OCI-LY7 (cell line): ENCODE results near the gene PKNOX1. TPM values are rescaled to one million over a fixed set of nuclear protein-coding genes. Genes with fewer than 3 reads are reported as not detected.
"Not testable (repeated sequence)": the region's sequence is repeated elsewhere in the genome, so short reads cannot be mapped to it uniquely, and the experiment has no call there.

Experiments used
- BruUV-seq: library from RNA; stranded (reverse); fragments of 400-500 nt; replicated peaks from 2 replicates; lab custom pipeline; 2021; lab: Mats Ljungman, UMichigan
- CTCF ChIA-PET: fragments of 300-600 bp; sonication (Branson Sonifier 250); formaldehyde crosslinking; loops from one replicate; lab custom pipeline; 2022; ENCODE audit warnings: antibody characterized with exemption; ENCODE audit not compliant: unreplicated experiment; lab: Charles Lee
- POLR2A ChIA-PET: fragments of 300-600 bp; sonication (Branson Sonifier 250); formaldehyde crosslinking; loops from one replicate; lab custom pipeline; 2022; ENCODE audit warnings: antibody characterized with exemption; lab: Charles Lee
- DNase-seq: peaks from one replicate; pipeline ENCODE4 v3.0.0-alpha.2; 2015; ENCODE audit warnings: low spot score
- H2AFZ ChIP-seq: fragments of 200-600 bp; sonication (generic), shearing (Covaris generic); 2 replicates; pipeline ENCODE4 v1.6.1; 2014; ENCODE audit warnings: mild to moderate bottlenecking, antibody characterized with exemption, low read length, moderate library complexity
- H3K27ac ChIP-seq: fragments of 200-600 bp; sonication (generic); 2 replicates; pipeline ENCODE4 v1.5.1; 2014; ENCODE audit warnings: mixed run types, low read depth, mild to moderate bottlenecking, moderate library complexity, low read length, inconsistent platforms; ENCODE audit not compliant: poor library complexity, severe bottlenecking
- H3K36me3 ChIP-seq: fragments of 200-600 bp; sonication (generic); 2 replicates; pipeline ENCODE4 v1.6.1; 2014; ENCODE audit warnings: mild to moderate bottlenecking, antibody characterized with exemption, low read length, moderate library complexity, mixed read lengths; ENCODE audit not compliant: insufficient read depth
- H3K4me1 ChIP-seq: fragments of 200-600 bp; sonication (generic); 2 replicates; pipeline ENCODE4 v1.5.1; 2014; ENCODE audit warnings: mild to moderate bottlenecking, low read length; ENCODE audit not compliant: insufficient read depth, poor library complexity, severe bottlenecking
- H3K4me2 ChIP-seq: fragments of 200-600 bp; sonication (generic); 2 replicates; pipeline ENCODE4 v1.6.1; 2014; ENCODE audit warnings: mild to moderate bottlenecking, low read length
- H3K4me3 ChIP-seq: fragments of 200-600 bp; sonication (generic); 2 replicates; pipeline ENCODE4 v1.5.1; 2014; ENCODE audit warnings: mild to moderate bottlenecking, low read depth, low read length; ENCODE audit not compliant: poor library complexity, severe bottlenecking
- H3K79me2 ChIP-seq: fragments of 200-600 bp; sonication (generic); 2 replicates; pipeline ENCODE4 v1.6.1; 2016; ENCODE audit warnings: low read depth, mild to moderate bottlenecking, low read length, moderate library complexity, mixed read lengths; ENCODE audit not compliant: insufficient read depth
- H3K9me2 ChIP-seq: fragments of 200-600 bp; sonication (generic); 2 replicates; pipeline ENCODE4 v1.6.1; 2016; ENCODE audit warnings: mild to moderate bottlenecking, low read length, mixed read lengths; ENCODE audit not compliant: insufficient read depth
- H3K9me3 ChIP-seq: fragments of 200-600 bp; sonication (generic); 2 replicates; pipeline ENCODE4 v1.6.1; 2014; ENCODE audit warnings: mild to moderate bottlenecking, mixed run types, low read length, mixed read lengths
- H4K20me1 ChIP-seq: fragments of 200-600 bp; sonication (generic); 2 replicates; pipeline ENCODE4 v1.6.1; 2014; ENCODE audit warnings: mild to moderate bottlenecking, antibody characterized with exemption, low read length, moderate library complexity, mixed read lengths; ENCODE audit not compliant: insufficient read depth
- intact Hi-C: fragments of 100-400 bp; cut with micrococcal nuclease; formaldehyde crosslinking; loops from one replicate; pipeline ENCODE4 v1.10.0; 2022; ENCODE audit not compliant: unreplicated experiment
- total RNA-seq, 2 experiments: library from RNA; depleted of rRNA in 1 of 2; stranded (reverse); fragments of >200 nt in 1 of 2; shearing (Covaris generic) in 1 of 2; gene quantifications; 2 replicates each; pipeline ENCODE4 v1.2.3, GENCODE V29; 2014 to 2022

The PKNOX1 gene
- total RNA-seq, 2 experiments from 2014 or later: 23.7 to 32.9 TPM

GRCh38 chr21:43062955-43063664, 88.7 kb downstream of the PKNOX1 start:
- POLR2A ChIA-PET: not testable (repeated sequence)

DNA sequence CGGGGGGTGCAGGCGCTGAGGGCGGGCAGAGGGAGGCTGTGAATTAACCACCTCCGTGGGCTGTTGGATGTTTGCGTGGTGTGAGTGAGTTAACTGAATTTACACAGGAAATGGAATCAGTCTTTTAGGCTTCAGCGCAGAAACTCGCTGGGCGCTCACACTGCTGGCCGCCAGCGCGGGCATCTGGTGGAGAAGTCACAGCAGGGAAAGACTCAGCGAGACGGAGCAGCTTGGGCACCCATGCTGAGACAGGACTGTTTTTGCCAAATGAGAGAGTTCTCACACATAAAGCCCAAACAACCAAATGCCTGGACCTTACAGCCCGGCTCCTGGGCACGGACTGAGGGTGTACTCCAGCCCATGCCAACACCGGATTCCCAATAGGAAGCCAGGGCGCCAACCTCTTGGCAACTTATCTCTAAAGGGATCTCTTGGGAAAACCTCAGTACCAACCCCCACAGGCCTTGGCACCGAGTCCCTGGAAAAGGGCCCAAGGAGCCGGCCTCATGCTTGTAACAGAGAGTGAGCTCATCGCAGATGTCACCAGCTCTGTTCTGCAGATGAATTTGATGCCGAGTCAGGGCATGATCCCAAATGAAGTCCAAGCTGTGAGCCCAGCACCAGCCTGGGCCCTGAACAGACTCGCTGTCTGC, 90.0 kb downstream of the PKNOX1 start:
- CTCF ChIA-PET, intact Hi-C loops, H4K20me1 ChIP-seq, H3K36me3 ChIP-seq, BruUV-seq, H3K79me2 ChIP-seq, H3K9me3 ChIP-seq, POLR2A ChIA-PET, H2AFZ ChIP-seq, H3K4me1 ChIP-seq, DNase-seq, H3K4me2 ChIP-seq, H3K9me2 ChIP-seq, H3K27ac ChIP-seq, H3K4me3 ChIP-seq: not testable (repeated sequence)

More at GRCh38 chr21:43062955-43063664, 88.7 kb downstream of the PKNOX1 start:
- H3K9me2 ChIP-seq, H3K27ac ChIP-seq, H3K4me1 ChIP-seq, H3K36me3 ChIP-seq, CTCF ChIA-PET, intact Hi-C loops, H4K20me1 ChIP-seq, H3K9me3 ChIP-seq, DNase-seq, H3K4me2 ChIP-seq, H3K79me2 ChIP-seq, BruUV-seq, H2AFZ ChIP-seq, H3K4me3 ChIP-seq: not testable (repeated sequence)

DNA sequence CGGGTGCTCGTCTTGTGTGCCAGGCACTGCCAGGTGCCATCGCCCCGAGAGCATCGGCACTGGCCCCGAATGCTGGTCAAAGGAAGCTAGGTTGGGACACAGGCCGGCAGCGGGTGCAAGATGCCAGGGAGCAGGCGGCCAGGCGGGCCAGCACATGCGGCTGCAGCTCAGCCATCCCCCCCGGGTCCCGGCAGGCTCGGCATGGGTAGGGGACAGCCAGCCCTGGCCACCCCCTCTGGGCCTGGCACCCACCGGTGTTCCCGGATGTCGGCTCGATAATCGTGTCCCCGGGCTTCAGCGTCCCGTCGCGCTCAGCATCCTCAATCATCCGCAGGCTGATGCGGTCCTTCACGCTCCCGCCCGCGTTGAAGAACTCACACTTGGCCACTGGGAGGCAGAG, 91.6 kb downstream of the PKNOX1 start:
- DNase-seq, H3K79me2 ChIP-seq, H3K36me3 ChIP-seq, H3K9me2 ChIP-seq, CTCF ChIA-PET, H3K4me3 ChIP-seq, H3K27ac ChIP-seq, H3K4me2 ChIP-seq, BruUV-seq, H2AFZ ChIP-seq, H3K9me3 ChIP-seq, POLR2A ChIA-PET, H4K20me1 ChIP-seq, intact Hi-C loops, H3K4me1 ChIP-seq: not testable (repeated sequence)

DNA sequence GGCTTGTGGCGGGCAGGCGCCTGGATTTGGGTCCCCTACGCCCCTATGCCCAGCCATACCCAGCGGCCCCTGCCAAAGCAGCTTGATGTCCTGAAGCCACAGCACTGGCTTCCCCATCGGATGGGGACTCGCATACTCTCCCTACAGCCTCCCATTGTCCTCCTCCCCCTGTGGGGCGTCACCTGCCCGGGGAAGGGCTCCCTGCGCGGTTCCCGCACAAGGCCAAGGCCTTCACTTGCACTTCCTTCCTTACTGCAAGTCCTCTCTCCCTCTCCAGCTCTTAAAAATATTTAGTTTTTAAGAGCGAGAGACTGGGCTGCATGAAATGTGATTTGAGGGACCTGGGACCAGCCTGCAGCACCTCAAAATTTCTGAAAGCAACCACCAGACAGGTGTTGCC, 92.3 kb downstream of the PKNOX1 start:
- H3K79me2 ChIP-seq, H3K36me3 ChIP-seq, H3K4me3 ChIP-seq, H3K4me1 ChIP-seq, H2AFZ ChIP-seq, H3K4me2 ChIP-seq, H3K9me2 ChIP-seq, H3K27ac ChIP-seq, CTCF ChIA-PET, H3K9me3 ChIP-seq, H4K20me1 ChIP-seq, POLR2A ChIA-PET, DNase-seq, BruUV-seq, intact Hi-C loops: not testable (repeated sequence)

DNA sequence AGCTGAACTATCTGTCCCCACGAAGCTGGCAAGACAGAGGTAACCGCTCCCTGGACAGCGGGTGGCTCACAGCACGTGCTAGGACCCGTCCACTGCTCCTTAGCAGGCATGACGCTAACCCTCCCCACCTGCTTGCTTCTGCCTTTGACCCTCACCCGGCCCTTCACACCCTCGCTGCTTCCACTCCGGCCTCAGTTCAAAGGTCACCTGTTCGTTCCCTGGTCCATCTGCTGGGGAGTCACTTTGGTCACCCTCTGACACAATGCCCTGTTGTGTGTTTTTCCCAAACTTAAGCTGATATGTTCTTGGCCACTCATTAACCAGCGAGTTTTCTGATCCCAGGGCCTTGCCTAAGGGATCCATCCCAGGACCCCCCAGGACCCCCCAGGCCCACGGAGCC, 93.7 kb downstream of the PKNOX1 start:
- H3K4me2 ChIP-seq, H3K27ac ChIP-seq, H3K9me3 ChIP-seq, CTCF ChIA-PET, H2AFZ ChIP-seq, H4K20me1 ChIP-seq, H3K36me3 ChIP-seq, H3K79me2 ChIP-seq, intact Hi-C loops, H3K9me2 ChIP-seq, DNase-seq, H3K4me3 ChIP-seq, POLR2A ChIA-PET, H3K4me1 ChIP-seq: not testable (repeated sequence)
- TSS peak; percentile 69 for BruUV-seq

- CTCF ChIA-PET, H3K4me1 ChIP-seq, POLR2A ChIA-PET, H2AFZ ChIP-seq, H3K27ac ChIP-seq, H3K36me3 ChIP-seq, H3K9me2 ChIP-seq, DNase-seq, intact Hi-C loops, H3K4me3 ChIP-seq, H4K20me1 ChIP-seq, BruUV-seq, H3K4me2 ChIP-seq, H3K79me2 ChIP-seq, H3K9me3 ChIP-seq: not testable (repeated sequence)
These were observed 95.3 kb downstream of the PKNOX1 start for GRCh38 chr21:43069682-43070081.
